NCI-H1105 treated with DMSO at 0.1 percent for 48 hours (cell line): Measurements from ENCODE around the gene CCDC7.
"Not testable (repeated sequence)": the region's sequence is repeated elsewhere in the genome, so short reads cannot be mapped to it uniquely, and the experiment has no call there.

Experiments used
- DNase-seq: peaks from one replicate; lab custom pipeline; 2025; lab: John Stamatoyannopoulos, UW

CCDC7 gene

GRCh38 chr10:32699683-32700082 is 253.7 kb downstream of the CCDC7 start:
- not testable (repeated sequence) for DNase-seq

GRCh38 chr10:32713560-32713959 is 267.6 kb downstream of the CCDC7 start:
- no peak for DNase-seq

DNA sequence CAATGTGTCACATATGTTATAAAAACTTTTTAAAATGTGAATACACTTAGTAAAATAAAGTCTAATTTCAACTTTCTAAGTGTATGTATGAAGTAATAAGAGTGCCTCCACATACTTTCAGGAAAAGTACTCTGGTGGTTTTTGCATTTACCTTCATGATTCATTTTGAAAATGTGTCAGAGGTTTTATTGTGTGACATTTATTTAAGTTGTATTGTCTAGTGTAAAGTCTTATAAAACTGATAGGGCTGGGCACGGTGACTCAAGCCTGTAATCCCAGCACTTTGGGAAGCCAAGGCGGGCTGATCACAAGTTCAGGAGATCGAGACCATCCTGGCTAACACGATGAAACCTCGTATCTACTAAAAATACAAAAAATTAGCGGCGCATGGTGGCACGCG is 285.6 kb downstream of the CCDC7 start:
- no peak for DNase-seq

- no peak for DNase-seq
Measured at GRCh38 chr10:32738958-32739357, 293.0 kb downstream of the CCDC7 start.

DNA sequence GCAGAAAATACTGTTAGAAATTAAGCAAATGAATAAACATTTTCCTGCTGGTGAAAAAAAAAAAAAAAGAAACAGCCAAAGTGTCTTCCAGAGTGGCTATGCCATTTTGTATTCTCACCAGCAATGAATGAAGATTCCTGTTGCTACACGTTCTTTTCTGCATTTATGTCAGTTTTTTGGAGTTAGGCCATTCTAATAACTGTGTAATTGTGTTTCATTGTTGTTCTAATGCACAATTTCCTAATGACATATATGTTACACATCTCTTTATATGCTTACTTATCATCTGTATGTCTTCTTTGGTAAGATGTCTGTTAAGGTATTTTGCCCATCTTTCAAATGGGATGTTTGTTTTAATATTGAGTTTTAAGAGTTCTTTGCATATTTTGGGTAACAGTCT is 298.4 kb downstream of the CCDC7 start:
- DNase-seq, result no peak

GRCh38 chr10:32746869-32747268 is 300.9 kb downstream of the CCDC7 start:
- no peak for DNase-seq

GRCh38 chr10:32751582-32751981 is 305.6 kb downstream of the CCDC7 start:
- no peak for DNase-seq

GRCh38 chr10:32754900-32755299 is 309.0 kb downstream of the CCDC7 start:
- not testable (repeated sequence) for DNase-seq

- DNase-seq, result no peak
Measured at GRCh38 chr10:32771217-32771616, 325.3 kb downstream of the CCDC7 start.

DNA sequence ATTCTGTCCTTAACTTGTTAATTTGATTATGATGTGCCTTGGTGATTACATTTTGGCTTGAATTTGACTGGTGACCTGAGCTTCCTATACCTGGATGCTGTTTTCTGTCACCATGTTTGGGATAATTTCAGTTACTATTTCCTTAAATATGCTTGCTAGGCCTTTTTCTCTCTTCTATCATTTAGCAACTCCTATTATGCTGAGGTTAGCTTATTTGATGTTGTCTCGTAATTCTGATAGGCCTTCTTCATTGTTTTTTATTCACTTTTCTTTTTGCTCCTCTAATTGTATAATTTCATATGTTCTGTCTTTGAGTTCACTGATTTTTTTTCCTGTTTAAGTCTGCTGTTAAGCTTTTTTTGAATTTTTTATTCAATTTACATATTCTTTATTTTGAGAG is 327.2 kb downstream of the CCDC7 start:
- no peak for DNase-seq

DNA sequence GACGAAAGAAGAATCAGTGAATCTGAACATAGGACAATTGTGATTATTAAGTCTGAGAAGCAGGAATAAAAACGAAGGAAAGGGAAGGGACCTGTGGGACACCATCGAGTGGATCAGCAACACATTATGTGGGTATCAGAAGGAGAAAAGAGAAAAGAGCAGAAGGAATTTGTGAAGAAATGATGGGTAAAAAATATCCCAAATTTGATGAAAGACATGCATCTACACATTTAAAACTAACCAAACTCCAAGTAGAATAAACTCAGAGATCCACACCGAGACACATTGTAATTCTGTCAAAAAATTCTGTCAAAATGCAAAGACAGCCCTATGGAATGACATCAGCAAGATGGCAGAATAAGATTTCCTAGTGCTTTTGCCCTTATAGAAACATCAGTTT is 341.0 kb downstream of the CCDC7 start:
- no peak for DNase-seq

DNA sequence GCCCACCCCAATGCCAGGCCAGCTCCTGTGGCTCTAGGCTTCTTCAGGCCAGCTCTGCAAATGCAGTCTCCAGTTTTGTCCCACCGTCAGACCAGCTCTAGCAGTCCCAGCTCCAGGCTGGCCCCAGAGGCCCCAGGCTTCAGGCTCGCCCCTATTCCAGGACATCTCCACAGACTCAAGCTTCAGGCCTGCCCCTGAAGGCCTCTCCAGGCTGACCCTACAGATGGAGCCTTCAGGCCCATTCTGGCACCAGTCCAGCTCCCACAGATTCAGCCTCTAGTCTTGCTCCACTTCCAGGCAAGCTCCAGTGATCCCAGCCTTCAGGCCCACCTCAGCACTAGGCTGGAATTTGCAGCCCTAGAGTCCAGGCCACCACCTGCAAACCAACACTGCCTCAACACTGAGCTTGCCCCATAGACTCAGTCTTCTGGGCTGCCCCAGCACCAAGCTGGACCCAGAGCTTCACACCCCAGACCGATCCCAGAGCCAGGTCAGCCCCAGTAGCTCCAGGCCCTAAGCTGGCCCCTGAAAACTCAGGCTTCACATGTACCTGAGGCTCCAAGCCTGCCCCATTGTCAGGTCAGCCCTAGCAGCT is 341.8 kb downstream of the CCDC7 start:
- DNase-seq, result no peak

- DNase-seq, result no peak
Measured at GRCh38 chr10:32788359-32788758, 342.4 kb downstream of the CCDC7 start.

GRCh38 chr10:32790483-32790882 is 344.5 kb downstream of the CCDC7 start:
- no peak for DNase-seq

DNA sequence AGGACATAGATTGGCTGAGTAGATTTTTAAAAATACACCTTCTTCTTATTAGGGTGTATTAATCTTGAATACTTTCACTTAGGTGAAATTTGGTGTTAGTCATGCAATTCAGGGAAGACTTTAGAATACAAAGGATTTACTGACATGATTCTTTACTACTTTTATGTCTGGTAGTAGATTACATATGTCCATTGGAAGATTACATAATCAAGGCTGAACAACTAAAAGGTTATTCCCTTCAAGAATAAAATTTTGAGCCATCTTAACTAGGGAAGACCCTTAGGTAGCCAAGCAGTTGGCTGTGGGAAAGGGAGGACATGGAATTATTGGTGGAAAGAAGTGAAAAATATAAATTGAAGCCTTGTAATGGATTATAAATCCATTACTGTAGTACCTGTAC is 347.1 kb downstream of the CCDC7 start:
- no peak for DNase-seq

DNA sequence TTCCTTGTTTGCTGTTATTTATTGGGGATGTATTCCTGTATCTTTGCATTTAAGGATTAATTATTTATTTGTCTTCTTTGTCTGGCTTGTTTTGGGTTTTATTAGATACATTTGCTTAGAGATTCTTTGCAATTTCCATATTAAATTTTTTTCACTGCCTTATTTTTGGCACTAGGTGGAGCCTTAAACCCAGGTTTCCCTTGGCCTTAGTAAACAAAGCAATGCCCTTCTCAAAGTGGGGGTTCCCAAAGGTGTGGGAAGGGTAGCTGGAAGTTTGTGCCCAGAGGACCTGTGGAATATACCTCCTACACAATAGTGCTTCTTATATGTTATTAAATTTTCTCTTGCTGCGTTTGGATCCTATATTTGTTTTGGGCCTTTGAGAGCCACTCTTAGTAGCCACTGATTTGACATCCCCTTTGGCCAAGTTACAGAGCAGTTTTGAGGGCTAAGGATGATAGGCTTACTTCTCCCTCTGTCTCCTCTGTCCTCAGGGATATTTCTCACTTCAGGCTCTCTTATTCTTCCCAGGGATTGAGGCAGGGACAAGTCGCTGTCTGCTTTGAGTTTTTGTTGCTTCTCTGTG is 349.8 kb downstream of the CCDC7 start:
- DNase-seq, result peak; percentile 12

- not testable (repeated sequence) for DNase-seq
Measured at GRCh38 chr10:32797393-32797792, 351.5 kb downstream of the CCDC7 start.

DNA sequence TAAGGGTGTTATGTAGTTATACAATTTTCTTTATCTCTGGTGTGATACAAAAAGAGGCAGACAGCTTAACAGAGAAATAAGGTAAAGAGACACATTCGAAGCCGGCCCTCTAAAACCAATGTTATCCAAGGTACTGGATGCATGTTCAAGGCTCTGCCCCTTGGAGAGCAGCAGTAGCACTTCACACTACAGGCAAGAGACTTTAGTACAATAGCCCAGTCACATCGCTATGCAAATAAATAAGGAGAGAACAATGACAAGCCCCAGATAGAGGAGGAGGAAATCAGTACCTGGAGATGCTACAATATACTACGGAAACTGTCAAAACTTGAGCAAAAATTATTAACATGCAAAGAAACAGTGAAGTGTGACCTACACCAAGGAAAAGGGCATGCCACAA is 401.0 kb downstream of the CCDC7 start:
- no peak for DNase-seq

- DNase-seq, result no peak
Measured at GRCh38 chr10:32851301-32851700, 405.4 kb downstream of the CCDC7 start.

DNA sequence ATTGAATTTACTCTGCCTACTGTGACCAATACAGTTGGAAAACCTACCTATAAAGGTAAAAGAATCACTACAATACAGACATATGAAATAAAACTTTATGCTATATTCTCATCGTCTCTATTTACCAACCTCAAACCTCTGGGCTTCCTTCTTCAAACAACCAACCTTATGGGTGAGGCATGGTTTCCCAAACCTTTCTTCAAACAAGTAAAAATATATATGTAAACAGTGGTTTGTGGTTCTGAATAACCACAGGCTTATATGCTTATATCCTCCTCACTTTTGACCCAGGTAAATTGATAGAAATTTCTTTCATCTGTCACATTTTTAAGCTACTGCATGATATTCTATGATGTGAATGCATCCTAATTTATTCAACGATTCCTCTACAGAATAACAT is 408.5 kb downstream of the CCDC7 start:
- DNase-seq, result no peak

- DNase-seq, result no peak
Measured at GRCh38 chr10:32865170-32865569, 419.2 kb downstream of the CCDC7 start.

DNA sequence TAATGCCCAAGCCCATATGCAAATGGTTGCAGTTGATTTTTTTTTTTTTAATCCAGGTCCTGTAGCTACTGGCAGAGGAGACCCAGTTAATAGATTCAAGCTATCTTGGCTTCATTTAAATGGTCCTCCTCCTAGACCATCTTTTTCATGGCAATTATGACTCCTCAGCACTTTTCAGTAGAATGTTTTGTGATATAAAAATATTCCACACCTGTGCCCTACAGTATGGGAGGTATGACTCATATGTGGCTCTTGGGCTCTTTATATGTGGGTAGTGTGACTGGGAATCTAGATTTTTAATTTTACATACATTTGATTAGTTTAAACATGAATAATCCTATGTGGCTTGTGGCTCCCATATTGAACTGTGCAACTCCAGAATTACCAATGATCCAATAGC is 432.0 kb downstream of the CCDC7 start:
- DNase-seq, result no peak

DNA sequence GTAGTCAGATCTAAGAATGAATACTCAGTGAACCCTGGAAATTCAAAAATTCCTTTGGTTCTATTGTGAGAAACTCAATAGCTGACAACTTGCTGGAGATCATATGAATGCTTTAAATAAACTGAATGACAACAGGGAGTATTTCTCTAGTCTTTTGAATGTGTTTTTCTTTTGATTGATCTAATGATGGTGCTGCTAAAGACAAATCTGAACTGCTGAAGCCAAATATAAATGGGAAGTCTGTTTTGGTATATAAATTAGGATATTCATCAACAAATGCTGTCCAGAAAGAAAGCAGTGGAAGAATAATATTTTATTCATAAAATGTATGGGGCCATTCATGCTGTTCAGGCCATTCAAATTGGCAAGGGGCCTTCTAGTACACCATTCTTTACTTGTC is 432.7 kb downstream of the CCDC7 start:
- DNase-seq, result no peak

DNA sequence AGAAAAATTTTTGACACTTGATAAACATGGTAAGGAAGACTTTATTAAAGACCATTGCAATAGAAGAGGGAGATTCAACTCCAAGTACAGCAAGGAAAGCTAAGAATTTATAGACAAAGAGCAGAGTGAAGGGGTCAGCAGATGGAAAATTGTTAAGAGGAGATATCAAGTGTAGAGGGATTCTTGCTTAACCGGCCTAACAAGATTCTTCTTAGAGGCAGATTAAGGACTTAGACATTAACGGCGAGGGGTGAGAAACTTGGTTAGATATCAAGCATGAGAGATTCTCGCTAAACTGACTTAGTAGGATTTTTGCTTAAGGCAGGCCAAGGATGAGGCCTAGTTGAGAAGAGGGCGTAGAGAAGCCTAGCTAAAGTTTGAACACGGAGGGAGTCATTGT is 436.1 kb downstream of the CCDC7 start:
- DNase-seq, result no peak
